Adrenal gland (tissue), 12 donors: ENCODE data around the gene EHD4. TPM values are rescaled to one million over a fixed set of nuclear protein-coding genes. Genes with fewer than 3 reads are reported as not detected.

Experiments used
- DNase-seq, 7 donors: peaks; one replicate each; pipeline ENCODE4 v3.0.0-alpha.2; 2019 to 2020
- H3K27ac ChIP-seq, 5 donors: fragments of 200-600 bp; sonication (generic) in 4 of 5; 1 replicate in 3 of 5; 2 replicates in 2 of 5; pipeline versions ENCODE4 v1.5.1 to v1.8.0; 2016 to 2020; ENCODE audit warnings: mild to moderate bottlenecking in 1 of 5
- H3K27me3 ChIP-seq: fragments of 200-600 bp; 2 replicates; pipeline ENCODE4 v1.8.0; 2021
- H3K36me3 ChIP-seq, 2 donors: fragments of 200-600 bp; replicated peaks in 1 of 2; 1 replicate in 1 of 2; 2 replicates in 1 of 2; pipeline versions ENCODE4 v1.5.1 to v1.8.0; 2018 to 2022
- H3K4me1 ChIP-seq, 2 donors: fragments of 200-600 bp; replicated peaks in 1 of 2; 1 replicate in 1 of 2; 2 replicates in 1 of 2; pipeline versions ENCODE4 v1.5.1 to v1.8.0; 2018 to 2021
- H3K4me3 ChIP-seq, 4 donors: fragments of 200-600 bp; sonication (generic) in 3 of 4; one replicate each; pipeline ENCODE4 v1.5.1; 2016 to 2018
- H3K9me3 ChIP-seq, 3 donors: fragments of 200-600 bp; sonication (generic) in 1 of 3; replicated peaks in 1 of 3; 1 replicate in 2 of 3; 2 replicates in 1 of 3; pipeline versions ENCODE4 v1.5.1 to v1.8.0; 2016 to 2021
- CTCF ChIP-seq, 6 experiments: fragments of 450-650 bp in 4 of 6; fragments of 200-600 bp in 2 of 6; sonication (generic) in 1 of 6; IDR thresholded peaks; 1 replicate in 5 of 6; 2 replicates in 1 of 6; pipeline versions ENCODE4 v1.5.1 to v1.8.0; 2016 to 2021; ENCODE audit warnings: antibody characterized with exemption in 6 of 6, mild to moderate bottlenecking in 2 of 6, moderate library complexity in 1 of 6
- POLR2A ChIP-seq, 2 donors: fragments of 450-650 bp; IDR thresholded peaks; one replicate each; pipeline ENCODE4 v1.6.1; 2017; ENCODE audit warnings: antibody characterized with exemption in 2 of 2, mild to moderate bottlenecking in 2 of 2, moderate library complexity in 1 of 2
- WGBS, 4 donors: extraction: QIAGEN DNeasy Blood & Tissue Kit in 2 of 4; methylation state at CpG; one replicate each; pipeline versions ENCODE4 v1.1.5 to v1.1.7; 2013 to 2017; 5-methylcytosine and 5-hydroxymethylcytosine counted together
- intact Hi-C, 2 donors: fragments of 100-400 bp; cut with DNase I; formaldehyde crosslinking; loops; one replicate each; pipeline versions ENCODE4 v1.14.1 to v1.15.0; 2022 to 2023
- polyA plus RNA-seq, 3 donors: library from polyadenylated mRNA; stranded (reverse); fragments of 200-250 nt in 2 of 3; fragments of 350-450 nt in 1 of 3; fragmentation: Illumina TruSeq in 1 of 3; extraction: RNeasy Lipid Tissue Mini Kit (QIAGEN cat#74804) in 1 of 3; gene quantifications; one replicate each; pipeline ENCODE4 v1.2.3, GENCODE V29; 2013 to 2014
- total RNA-seq, 9 donors: library from RNA; depleted of rRNA in 4 of 9; stranded (reverse); fragments of >200 nt in 4 of 9; fragments of 120-200 nt in 1 of 9; fragmentation: NEBNext Ultra II Directional in 1 of 9; extraction: Animal tissue kit (Norgen Biotek cat#: 25700) in 1 of 9; gene quantifications; one replicate each; pipeline versions ENCODE4 v1.1.0 to v1.2.4, GENCODE V29; 2013 to 2023
- donor health status: healthy with polysubstance abuse.
- donor health status: Bipolar disorder and iron deficiency.
- donor health status: DM: yes; HTN: yes; CAD: no.
- donor health status: DM: no; HTN: no; CAD: no.
- donor health status: DM: no; HTN: no; CAD: no.
- donor health status: DM: yes; HTN: yes; CAD: no.

Gene EHD4
- total and polyA plus RNA-seq, 12 donors: 2.0 to 17.0 (median 11.5) TPM

DNA sequence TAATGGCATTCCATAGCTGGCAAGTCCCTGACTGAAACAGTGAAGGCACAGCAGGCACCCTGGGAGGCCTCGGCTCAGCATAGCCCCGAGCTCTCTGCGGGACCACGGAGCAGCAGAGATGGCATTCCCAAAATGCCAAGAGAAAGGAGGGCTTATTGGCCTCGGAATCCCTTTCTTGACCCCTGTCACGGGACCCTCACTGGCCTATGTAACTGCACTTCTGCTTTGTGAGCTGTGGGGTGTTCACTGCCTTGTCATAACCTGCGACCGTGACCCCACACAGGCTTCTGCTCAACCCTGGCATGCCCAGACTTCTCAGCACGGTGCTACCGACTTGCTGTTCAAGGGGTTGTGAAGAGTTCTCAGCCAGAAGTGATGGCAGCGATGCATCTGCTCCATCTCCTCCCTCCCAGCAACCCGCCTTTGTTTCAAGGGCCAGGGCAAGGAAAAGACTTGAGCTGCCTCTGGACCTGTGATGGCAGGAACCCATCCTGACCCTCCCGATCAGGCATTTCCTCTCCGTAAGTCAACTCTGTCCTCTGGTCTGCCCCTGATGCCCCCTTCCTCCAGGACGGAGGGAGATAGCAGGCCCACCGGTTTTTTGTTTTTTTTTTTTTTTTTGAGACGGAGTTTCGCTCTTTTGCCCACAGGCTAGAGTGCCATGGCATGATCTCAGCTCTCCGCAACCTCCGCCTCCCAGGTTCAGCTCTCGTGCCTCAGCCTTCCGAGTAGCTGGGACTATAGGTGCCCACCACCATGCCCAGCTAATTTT is 30.5 kb downstream of the EHD4 start:
- peak in 2 of 7 donors; percentile 14 to 48 for DNase-seq
- no peak overlapping the region for H3K27ac ChIP-seq
- H3K9me3 ChIP-seq: no peaks in the 10 kb centered on the region
- peaks cover 12 to 22% of the 10 kb centered on the region in 2 donors for H3K4me1 ChIP-seq
- intact Hi-C loops: no loop called here
- H3K27me3 ChIP-seq: no peaks in the 10 kb centered on the region
- peaks cover 0 to 4% of the 10 kb centered on the region in 2 donors for H3K36me3 ChIP-seq
- H3K4me3 ChIP-seq: no peak overlapping the region
- TF ChIP-seq POLR2A (IDR thresholded peaks at IDR 0.05) (no peak), CTCF (IDR thresholded peaks at IDR 0.05) (no peak)
- 87 to 91% (median 88%) methylated on average over 17 to 22 of the region's 22 CpGs for WGBS, 4 donors

- no peak for TF ChIP-seq POLR2A (IDR thresholded peaks at IDR 0.05)
- TF ChIP-seq CTCF (IDR thresholded peaks at IDR 0.05): no peak
- 86 to 89% (median 89%) methylated on average over 12 to 13 of the region's 13 CpGs for WGBS, 4 donors
- intact Hi-C loops: no loop called here
- H3K9me3 ChIP-seq: no peaks in the 10 kb centered on the region
- H3K4me1 ChIP-seq: peaks cover 12 to 31% of the 10 kb centered on the region in 2 donors
- H3K4me3 ChIP-seq: no peak overlapping the region
- peak in 2 of 7 donors; percentile 14 to 50 for DNase-seq
- H3K36me3 ChIP-seq: peaks cover 0 to 4% of the 10 kb centered on the region in 2 donors
- peak overlapping the region in 1 of 5 donors; percentile 26 for H3K27ac ChIP-seq
- no peaks in the 10 kb centered on the region for H3K27me3 ChIP-seq
These were observed 31.9 kb downstream of the EHD4 start for GRCh38 chr15:41940441-41940857.

DNA sequence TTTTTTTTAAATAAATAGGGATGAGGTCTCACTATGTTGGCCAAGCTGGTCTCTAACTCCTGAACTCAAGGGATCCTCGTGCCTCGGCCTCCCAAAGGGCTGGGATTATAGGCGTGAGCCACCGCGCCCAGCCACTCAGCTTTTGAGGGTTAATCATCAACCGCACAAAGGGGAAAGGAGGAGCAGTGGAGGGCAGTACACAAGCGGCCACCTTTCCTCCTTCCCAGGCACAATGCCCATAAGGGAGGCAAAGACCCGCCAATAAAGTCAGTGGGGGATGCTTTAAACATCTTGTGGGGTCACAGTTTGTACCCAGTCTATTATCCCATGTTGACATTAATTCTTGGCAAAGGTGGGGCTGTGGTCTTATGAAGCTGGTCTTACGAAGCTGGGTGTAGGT is 32.4 kb downstream of the EHD4 start:
- Histone ChIP-seq H3K9me3 (no peaks in the 10 kb centered on the region), H3K4me3 (no peak overlapping the region), H3K4me1 (peaks cover 12 to 34% of the 10 kb centered on the region in 2 donors), H3K27ac (peak overlapping the region in 1 of 5 donors; percentile 26), H3K27me3 (no peaks in the 10 kb centered on the region), H3K36me3 (peaks cover 0 to 4% of the 10 kb centered on the region in 2 donors)
- DNase-seq: peak in 1 of 7 donors; percentile 39
- TF ChIP-seq POLR2A (IDR thresholded peaks at IDR 0.05) (no peak), CTCF (IDR thresholded peaks at IDR 0.05) (no peak)
- intact Hi-C loops: no loop called here
- WGBS, 4 donors: 95 to 96% (median 95%) methylated on average over 9 of the region's 9 CpGs

DNA sequence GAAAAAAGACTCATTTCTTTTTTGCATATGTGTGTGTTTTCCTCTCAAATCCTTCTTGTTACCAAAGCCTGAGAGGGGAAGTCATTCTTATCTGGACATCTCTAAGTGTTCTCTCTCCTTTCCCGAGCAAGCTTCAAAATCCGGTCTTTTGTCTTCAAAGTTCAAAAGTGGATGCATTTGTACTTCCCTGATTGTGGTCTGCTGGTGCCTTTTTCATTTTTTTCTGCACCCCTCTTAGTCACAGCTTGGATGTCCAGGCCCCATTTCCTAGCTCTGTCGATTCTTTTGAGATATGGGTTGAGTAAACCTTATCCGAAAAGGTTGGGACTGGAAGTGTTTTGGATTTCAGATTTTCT is 34.8 kb downstream of the EHD4 start:
- WGBS, 4 donors: 69 to 79% (median 76%) methylated on average over 4 of the region's 4 CpGs
- Histone ChIP-seq H3K27ac (peak overlapping the region in 3 of 5 donors; percentile 47 to 82 (median 62)), H3K36me3 (peaks cover 0 to 4% of the 10 kb centered on the region in 2 donors), H3K9me3 (no peaks in the 10 kb centered on the region), H3K27me3 (no peaks in the 10 kb centered on the region), H3K4me1 (peaks cover 0 to 22% of the 10 kb centered on the region in 2 donors), H3K4me3 (no peak overlapping the region)
- intact Hi-C loops: no loop called here
- TF ChIP-seq CTCF (IDR thresholded peaks at IDR 0.05): no peak
- TF ChIP-seq POLR2A (IDR thresholded peaks at IDR 0.05): no peak
- peak in 1 of 7 donors; percentile 29 for DNase-seq
